HepG2 (cell line): ENCODE data around the gene SGK1.

ENCODE experiments used
- KDM3A ChIP-seq: IDR thresholded peaks from 2 replicates; pipeline ENCODE4 v1.6.1; 2018; ENCODE audit warnings: low read depth, missing compliant biosample characterization
- KDM5B ChIP-seq: sonication (generic); formaldehyde crosslinking; IDR thresholded peaks from 2 replicates; pipeline ENCODE4 v1.4.0; 2020; ENCODE audit warnings: missing genetic modification reagents, mild to moderate bottlenecking, borderline replicate concordance
- MTF1 ChIP-seq: sonication (generic); formaldehyde crosslinking; IDR thresholded peaks from 2 replicates; pipeline ENCODE4 v1.5.0; 2020; ENCODE audit warnings: missing genetic modification reagents
- POLR2AphosphoS5 ChIP-seq: IDR thresholded peaks from 2 replicates; pipeline ENCODE4 v1.6.1; 2012; ENCODE audit warnings: low read depth, low read length
- PTBP1 ChIP-seq: fragments of 200-400 bp; formaldehyde crosslinking; IDR thresholded peaks from 2 replicates; pipeline ENCODE4 v1.6.1; 2018; ENCODE audit warnings: low read length, low read depth; ENCODE audit not compliant: poor library complexity, severe bottlenecking
- USF2 ChIP-seq, 2 experiments: sonication (generic) in 1 of 2; formaldehyde crosslinking in 1 of 2; IDR thresholded peaks; 2 replicates each; pipeline versions ENCODE4 v1.5.1 to v1.6.1; 2011 to 2020; ENCODE audit warnings: borderline replicate concordance in 1 of 2, low read depth in 1 of 2, low read length in 1 of 2, mild to moderate bottlenecking in 1 of 2, missing genetic modification reagents in 1 of 2, moderate library complexity in 1 of 2
- TF ChIP-seq, protein P1 (sequence below): sonication (generic); formaldehyde crosslinking; IDR thresholded peaks from 2 replicates; pipeline ENCODE4 v1.5.0; 2020; ENCODE audit warnings: mild to moderate bottlenecking, missing genetic modification reagents, moderate library complexity

GRCh38 chr6:134166511-134167261 is 151.2 kb downstream of the SGK1 start:
- TF ChIP-seq KDM3A: no peak
- TF ChIP-seq, protein P1, sequence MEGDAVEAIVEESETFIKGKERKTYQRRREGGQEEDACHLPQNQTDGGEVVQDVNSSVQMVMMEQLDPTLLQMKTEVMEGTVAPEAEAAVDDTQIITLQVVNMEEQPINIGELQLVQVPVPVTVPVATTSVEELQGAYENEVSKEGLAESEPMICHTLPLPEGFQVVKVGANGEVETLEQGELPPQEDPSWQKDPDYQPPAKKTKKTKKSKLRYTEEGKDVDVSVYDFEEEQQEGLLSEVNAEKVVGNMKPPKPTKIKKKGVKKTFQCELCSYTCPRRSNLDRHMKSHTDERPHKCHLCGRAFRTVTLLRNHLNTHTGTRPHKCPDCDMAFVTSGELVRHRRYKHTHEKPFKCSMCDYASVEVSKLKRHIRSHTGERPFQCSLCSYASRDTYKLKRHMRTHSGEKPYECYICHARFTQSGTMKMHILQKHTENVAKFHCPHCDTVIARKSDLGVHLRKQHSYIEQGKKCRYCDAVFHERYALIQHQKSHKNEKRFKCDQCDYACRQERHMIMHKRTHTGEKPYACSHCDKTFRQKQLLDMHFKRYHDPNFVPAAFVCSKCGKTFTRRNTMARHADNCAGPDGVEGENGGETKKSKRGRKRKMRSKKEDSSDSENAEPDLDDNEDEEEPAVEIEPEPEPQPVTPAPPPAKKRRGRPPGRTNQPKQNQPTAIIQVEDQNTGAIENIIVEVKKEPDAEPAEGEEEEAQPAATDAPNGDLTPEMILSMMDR (CRISPR knock-in tag): no peak
- no peak for TF ChIP-seq KDM5B (CRISPR knock-in tag)
- TF ChIP-seq POLR2AphosphoS5: no peak
- TF ChIP-seq USF2 (IDR thresholded peaks at IDR 0.05; ENCODE audit: low read depth, low read length): no peak
- TF ChIP-seq USF2 (CRISPR knock-in tag; IDR thresholded peaks at IDR 0.05; ENCODE audit: borderline replicate concordance): no peak
- TF ChIP-seq MTF1 (CRISPR knock-in tag): no peak
- TF ChIP-seq PTBP1: no peak
